HUES64 (cell line): ENCODE data around the gene DENND1B. TPM values are rescaled to one million over a fixed set of nuclear protein-coding genes. Genes with fewer than 3 reads are reported as not detected.

Source experiments
- H3K27ac ChIP-seq: 2 replicates; pipeline ENCODE4 v1.7.0; 2013; ENCODE audit warnings: low read depth, low read length, inconsistent platforms
- H3K27me3 ChIP-seq: 2 replicates; pipeline ENCODE4 v1.6.1; 2013; ENCODE audit warnings: mild to moderate bottlenecking, low read length; ENCODE audit not compliant: insufficient read depth
- H3K36me3 ChIP-seq: 2 replicates; pipeline ENCODE4 v1.6.1; 2013; ENCODE audit warnings: mild to moderate bottlenecking, low read length; ENCODE audit not compliant: insufficient read depth
- H3K4me1 ChIP-seq: 2 replicates; pipeline ENCODE4 v1.6.1; 2013; ENCODE audit warnings: mild to moderate bottlenecking, low read length, moderate library complexity; ENCODE audit not compliant: insufficient read depth
- H3K4me3 ChIP-seq: 2 replicates; pipeline ENCODE4 v1.5.1; 2013; ENCODE audit warnings: mild to moderate bottlenecking, low read length, moderate library complexity
- H3K9ac ChIP-seq: 2 replicates; pipeline ENCODE4 v1.6.1; 2013; ENCODE audit warnings: mild to moderate bottlenecking, low read depth, low read length
- H3K9me3 ChIP-seq: 2 replicates; pipeline ENCODE4 v1.6.1; 2013; ENCODE audit warnings: low read depth, low read length; ENCODE audit not compliant: insufficient read depth
- WGBS: fragments of 150-250, 120-280 bp; methylation state at CpG from one replicate; pipeline ENCODE4 v1.1.7; 2013; ENCODE audit warnings: missing lambda C conversion rate; 5-methylcytosine and 5-hydroxymethylcytosine counted together
- polyA plus RNA-seq, 2 experiments: library from polyadenylated mRNA; stranded (reverse); fragments of 50-300 nt; gene quantifications; one replicate each; pipeline ENCODE4 v1.2.3, GENCODE V29; 2013

The DENND1B gene
- polyA plus RNA-seq (2013, experiment 1 of 2) = 1.7 TPM
- polyA plus RNA-seq (2013, experiment 2 of 2) = 2.5 TPM

DNA sequence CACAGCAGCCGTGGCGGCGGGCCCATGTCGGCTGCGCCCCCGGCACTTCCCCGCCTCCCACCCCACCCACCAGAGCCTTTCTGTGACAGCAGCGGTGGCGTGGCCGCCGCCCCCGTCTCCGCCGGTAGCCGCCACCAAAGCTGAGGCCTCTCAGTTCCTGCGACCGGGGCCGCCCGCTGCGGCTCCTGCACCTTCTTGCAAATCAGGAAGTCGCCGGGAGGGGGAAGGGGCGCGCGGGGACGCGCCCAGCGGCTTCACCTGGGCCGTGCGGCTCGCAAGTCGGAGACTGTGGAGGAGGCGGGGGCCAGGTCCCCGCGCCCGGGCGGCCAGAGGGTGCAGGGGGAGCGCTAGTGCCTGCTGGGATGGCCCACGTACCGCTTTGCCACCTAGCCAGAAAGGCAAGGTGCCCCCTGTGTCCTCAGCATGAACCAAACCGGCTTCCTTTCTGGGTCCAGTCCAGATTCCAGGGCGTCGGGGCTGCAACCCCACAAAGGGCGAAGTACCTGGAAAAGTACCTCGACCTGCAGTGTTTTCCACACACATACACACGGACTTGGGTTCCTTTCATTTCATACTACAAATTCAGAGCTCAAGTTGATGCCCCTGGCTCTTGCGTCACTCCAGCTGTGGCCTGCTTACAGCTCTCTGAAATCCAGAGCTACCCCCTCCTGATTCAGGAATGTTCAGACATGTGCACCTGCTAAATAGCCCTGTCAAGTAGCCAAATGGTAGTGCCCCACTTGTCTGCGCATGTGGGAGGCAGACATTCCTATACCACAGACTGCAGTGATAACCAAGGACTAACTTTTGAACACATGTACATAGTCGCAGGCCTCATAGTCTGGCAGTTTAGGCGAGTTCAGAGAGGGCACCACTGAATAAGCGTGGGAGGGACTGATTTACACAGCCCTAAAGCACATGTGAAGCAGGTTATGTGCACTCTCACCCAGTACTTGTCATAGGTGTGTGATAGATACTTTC, at the start of gene DENND1B:
Gene DENND1B, minus strand, starts transcription at position 199 of the 981 bp plus-strand sequence. CDS start 325 bp downstream, outside the sequence.
- 9% methylated on average over 51 of the region's 51 CpGs for WGBS
- Histone ChIP-seq H3K9ac (peak within 1 kb of the TSS; percentile 69), H3K27ac (no peak within 1 kb of the TSS; the same call in 1 of the 2 replicates)

GRCh38 chr1:197814306-197814705, 39.0 kb upstream of the DENND1B start:
- H3K27me3 ChIP-seq = no peaks in the 10 kb centered on the region
- no peak overlapping the region for H3K9ac ChIP-seq
- 21% methylated on average over 2 of the region's 2 CpGs for WGBS
- peak overlapping the region; percentile 91; the same call in 1 of the 2 replicates for H3K27ac ChIP-seq
- no peaks in the 10 kb centered on the region for H3K36me3 ChIP-seq
- H3K4me3 ChIP-seq = 0 out of 2 replicates have a peak overlapping the region, but pooled peaks have one; percentile 7
- H3K4me1 ChIP-seq = peaks cover 53% of the 10 kb centered on the region
- H3K9me3 ChIP-seq = no peaks in the 10 kb centered on the region

More for the DNA sequence above, at the start of gene DENND1B:
- Histone ChIP-seq H3K4me1 (peaks cover 6% of the 10 kb centered on the region; the same call in 1 of the 2 replicates), H3K27me3 (peaks cover 33% of the 10 kb centered on the region), H3K36me3 (no peaks in the 10 kb centered on the region), H3K9me3 (peaks cover 5% of the 10 kb centered on the region; the same call in 1 of the 2 replicates), H3K4me3 (peak within 1 kb of the TSS; percentile 71)

- peaks cover 59% of the 10 kb centered on the region for H3K4me1 ChIP-seq
- H3K4me3 ChIP-seq = peak overlapping the region; percentile 7; the same call in 1 of the 2 replicates
- 0 out of 2 replicates have a peak overlapping the region, but pooled peaks have one; percentile 17 for H3K9ac ChIP-seq
- H3K9me3 ChIP-seq = no peaks in the 10 kb centered on the region
- no peaks in the 10 kb centered on the region for H3K36me3 ChIP-seq
- 34% methylated on average over 3 of the region's 5 CpGs for WGBS
- H3K27ac ChIP-seq = peak overlapping the region; percentile 91; the same call in 1 of the 2 replicates
- no peaks in the 10 kb centered on the region for H3K27me3 ChIP-seq
These were observed 38.5 kb upstream of the DENND1B start for GRCh38 chr1:197813741-197814140.

DNA sequence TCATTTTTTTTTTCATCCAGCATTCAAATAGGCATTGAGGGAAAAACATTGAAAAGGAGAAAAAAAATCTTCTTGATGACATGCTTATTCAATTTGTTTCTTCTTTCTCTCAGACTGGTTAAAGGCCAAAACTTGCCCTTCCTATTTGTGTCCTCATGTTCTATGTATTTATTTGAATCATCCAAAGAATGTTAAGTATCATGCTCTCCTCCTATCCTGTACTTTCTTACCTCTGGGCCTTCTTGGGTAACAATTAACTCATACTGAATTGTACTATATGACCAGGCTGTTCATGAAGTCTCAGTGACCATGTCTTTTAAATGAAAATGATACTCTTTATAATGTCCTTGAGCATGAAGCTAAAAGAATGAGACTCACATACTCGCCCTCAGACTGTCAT, 36.5 kb upstream of the DENND1B start:
- no peak overlapping the region for H3K27ac ChIP-seq
- no peaks in the 10 kb centered on the region for H3K9me3 ChIP-seq
- no peak overlapping the region for H3K9ac ChIP-seq
- H3K4me1 ChIP-seq = peaks cover 70% of the 10 kb centered on the region
- H3K4me3 ChIP-seq = no peak overlapping the region
- H3K36me3 ChIP-seq = no peaks in the 10 kb centered on the region
- no peaks in the 10 kb centered on the region for H3K27me3 ChIP-seq
- no CpG with 5 or more reads among the region's 1 CpG for WGBS

DNA sequence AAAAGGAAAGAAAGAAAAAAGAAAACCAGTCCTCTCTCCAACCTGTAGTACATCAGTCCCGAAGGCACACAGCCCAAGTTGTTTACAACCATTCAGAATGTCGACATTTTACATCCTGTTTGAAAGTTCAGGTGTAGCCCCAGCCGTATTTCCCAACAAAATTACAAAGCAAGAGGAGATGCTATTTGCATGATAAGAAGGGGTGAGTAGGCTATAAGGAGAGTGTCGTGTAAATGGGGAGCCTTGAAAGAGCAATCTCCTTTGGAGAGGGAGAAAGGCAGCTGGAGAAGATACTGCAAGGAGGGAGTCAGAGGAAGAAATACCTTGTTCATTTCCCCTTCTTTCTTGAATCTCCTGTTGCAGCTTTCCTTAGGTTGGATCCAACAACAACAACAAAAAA, 35.5 kb upstream of the DENND1B start:
- peak overlapping the region; percentile 53; the same call in 1 of the 2 replicates for H3K27ac ChIP-seq
- no peaks in the 10 kb centered on the region for H3K27me3 ChIP-seq
- no peaks in the 10 kb centered on the region for H3K36me3 ChIP-seq
- H3K4me3 ChIP-seq = no peak overlapping the region
- peak overlapping the region; percentile 37; the same call in 1 of the 2 replicates for H3K9ac ChIP-seq
- H3K9me3 ChIP-seq = no peaks in the 10 kb centered on the region
- H3K4me1 ChIP-seq = peaks cover 68% of the 10 kb centered on the region
- 35% methylated on average over 4 of the region's 4 CpGs for WGBS

DNA sequence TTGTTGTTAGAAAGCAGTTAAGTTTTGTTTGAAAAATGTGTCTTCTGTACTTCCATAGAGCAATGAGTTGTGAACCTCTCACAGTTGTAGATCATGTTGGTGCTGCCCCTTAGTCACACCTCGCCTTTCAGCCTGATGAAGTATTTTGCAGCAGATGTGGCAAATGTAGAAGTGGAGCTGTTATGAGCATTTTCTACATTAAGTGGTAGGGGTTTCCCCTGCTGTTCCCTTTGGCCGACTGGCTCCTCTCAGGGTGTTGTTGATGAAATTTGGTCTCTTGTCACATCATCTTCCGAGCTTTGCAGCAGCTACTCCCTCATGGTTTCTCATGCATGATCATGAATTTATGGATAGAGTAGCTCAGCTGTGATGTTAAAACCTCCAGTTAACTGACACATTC, 33.6 kb upstream of the DENND1B start:
- no peaks in the 10 kb centered on the region for H3K36me3 ChIP-seq
- H3K4me1 ChIP-seq = peaks cover 54% of the 10 kb centered on the region
- 65% methylated on average over 3 of the region's 3 CpGs for WGBS
- H3K9me3 ChIP-seq = no peaks in the 10 kb centered on the region
- no peak overlapping the region for H3K9ac ChIP-seq
- H3K4me3 ChIP-seq = no peak overlapping the region
- H3K27me3 ChIP-seq = no peaks in the 10 kb centered on the region
- no peak overlapping the region for H3K27ac ChIP-seq

- Histone ChIP-seq H3K9me3 (no peaks in the 10 kb centered on the region), H3K9ac (no peak overlapping the region), H3K27ac (no peak overlapping the region), H3K36me3 (no peaks in the 10 kb centered on the region), H3K27me3 (no peaks in the 10 kb centered on the region), H3K4me3 (no peak overlapping the region), H3K4me1 (peaks cover 44% of the 10 kb centered on the region)
- WGBS = 85% methylated on average over 5 of the region's 5 CpGs
These were observed 32.6 kb upstream of the DENND1B start for GRCh38 chr1:197807739-197808453.

DNA sequence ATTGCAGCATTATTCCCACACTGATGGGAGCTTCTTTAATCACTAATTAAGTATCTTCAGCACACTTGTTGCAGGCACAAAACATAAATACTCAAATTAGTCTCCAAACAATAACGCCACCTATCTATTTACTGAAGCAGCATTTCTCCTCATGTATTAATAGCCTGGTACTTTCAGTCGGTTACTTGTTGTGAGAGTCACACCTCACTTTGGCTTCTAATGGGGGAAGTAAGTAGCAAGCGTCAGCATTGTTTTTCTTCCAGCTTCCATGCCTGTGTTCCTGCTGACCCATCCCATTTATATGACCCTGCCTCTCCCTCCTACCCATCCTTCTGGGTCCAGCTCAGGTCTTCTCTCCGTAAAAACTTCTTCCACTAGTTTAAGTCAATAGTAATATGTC, 31.9 kb upstream of the DENND1B start:
- Histone ChIP-seq H3K9ac (no peak overlapping the region), H3K27ac (no peak overlapping the region), H3K4me3 (no peak overlapping the region), H3K4me1 (peaks cover 38% of the 10 kb centered on the region), H3K27me3 (no peaks in the 10 kb centered on the region), H3K36me3 (no peaks in the 10 kb centered on the region), H3K9me3 (no peaks in the 10 kb centered on the region)
- 82% methylated on average over 4 of the region's 4 CpGs for WGBS

- WGBS = no CpG with 5 or more reads among the region's 1 CpG
- H3K4me1 ChIP-seq = peaks cover 33% of the 10 kb centered on the region
- no peak overlapping the region for H3K27ac ChIP-seq
- H3K9ac ChIP-seq = no peak overlapping the region
- H3K9me3 ChIP-seq = peaks cover 3% of the 10 kb centered on the region
- H3K36me3 ChIP-seq = no peaks in the 10 kb centered on the region
- no peak overlapping the region for H3K4me3 ChIP-seq
- H3K27me3 ChIP-seq = no peaks in the 10 kb centered on the region
These were observed 31.4 kb upstream of the DENND1B start for GRCh38 chr1:197806718-197807117.

- Histone ChIP-seq H3K36me3 (no peaks in the 10 kb centered on the region), H3K9ac (no peak overlapping the region), H3K9me3 (peaks cover 25% of the 10 kb centered on the region), H3K4me3 (no peak overlapping the region), H3K27me3 (no peaks in the 10 kb centered on the region), H3K27ac (no peak overlapping the region), H3K4me1 (peaks cover 6% of the 10 kb centered on the region; the same call in 1 of the 2 replicates)
- 97% methylated on average over 4 of the region's 4 CpGs for WGBS
These were observed 26.4 kb upstream of the DENND1B start for GRCh38 chr1:197801684-197802083.

DNA sequence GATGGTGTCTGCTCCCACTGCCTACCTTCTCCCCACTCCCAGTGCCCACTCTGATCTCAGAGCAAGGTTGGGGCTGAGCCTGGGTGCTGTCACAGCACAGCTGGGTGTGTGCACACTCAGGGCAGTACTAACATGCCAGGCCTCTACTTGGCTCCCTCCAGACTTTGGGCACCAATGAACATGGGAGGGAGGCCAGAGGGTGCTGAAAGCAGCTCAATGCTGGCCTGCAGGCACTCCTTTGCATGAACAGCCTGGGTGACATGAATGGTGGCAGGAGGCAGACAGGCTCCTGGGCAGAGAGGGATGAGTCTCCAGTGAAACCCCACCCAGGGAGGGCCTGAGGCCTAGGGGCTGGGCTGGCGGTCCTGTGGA, 25.8 kb upstream of the DENND1B start:
- Histone ChIP-seq H3K27ac (no peak overlapping the region), H3K4me3 (no peak overlapping the region), H3K9me3 (peaks cover 27% of the 10 kb centered on the region), H3K4me1 (peaks cover 6% of the 10 kb centered on the region; the same call in 1 of the 2 replicates), H3K36me3 (no peaks in the 10 kb centered on the region), H3K27me3 (no peaks in the 10 kb centered on the region), H3K9ac (no peak overlapping the region)
- 89% methylated on average over 1 of the region's 1 CpG for WGBS
